NCI-H187 treated with DMSO at 0.1 percent for 48 hours (cell line): ENCODE data around the gene UNC45A.
"Not testable (repeated sequence)": the region's sequence is repeated elsewhere in the genome, so short reads cannot be mapped to it uniquely, and the experiment has no call there.

Experiments used
- DNase-seq: peaks from one replicate; lab custom pipeline; 2025; lab: John Stamatoyannopoulos, UW

Gene UNC45A

GRCh38 chr15:90902840-90903732 is 32.0 kb upstream of the UNC45A start, which contains the start of gene MAN2A2:
Gene MAN2A2 (plus strand): TSS chr15:90903302. CDS start chr15:90904208, 906 bp downstream.
- DNase-seq = no peak

DNA sequence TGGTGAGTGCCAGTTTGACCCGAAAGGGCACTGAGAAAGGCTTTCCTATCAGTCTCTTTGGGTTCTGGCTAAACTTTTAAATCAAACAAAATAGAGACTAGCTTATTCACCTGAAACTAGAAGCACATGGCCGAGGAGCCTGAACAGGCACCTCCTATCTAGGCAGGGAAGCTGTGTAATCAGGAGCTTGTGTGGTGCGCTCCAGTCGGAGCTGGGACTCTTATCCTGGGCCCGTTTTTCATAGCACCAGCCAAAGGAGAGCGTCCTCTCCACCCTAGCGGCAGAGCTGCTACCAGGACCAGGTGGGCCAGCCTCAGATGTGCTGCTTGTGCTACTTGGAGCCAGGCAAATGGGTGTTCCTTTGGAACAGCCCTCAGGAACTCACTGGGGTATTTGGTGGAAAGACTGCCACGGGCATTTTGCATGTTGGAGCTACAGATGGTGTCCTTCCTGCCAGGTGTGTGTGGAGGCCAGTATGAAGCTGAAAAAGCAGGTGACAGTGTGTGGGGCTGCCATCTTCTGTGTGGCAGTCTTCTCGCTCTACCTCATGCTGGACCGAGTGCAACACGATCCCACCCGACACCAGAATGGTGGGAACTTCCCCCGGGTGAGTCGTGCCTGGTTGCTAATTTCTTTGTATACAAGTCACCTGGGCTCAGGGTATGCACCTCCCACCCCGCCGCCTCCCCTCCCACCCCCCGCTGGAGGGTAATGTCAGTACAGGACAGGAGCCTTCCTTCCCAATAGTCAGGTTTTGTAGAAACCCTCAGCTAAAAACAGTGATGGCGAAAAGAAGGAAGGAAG is 31.1 kb upstream of the UNC45A start:
- DNase-seq = no peak

- DNase-seq = no peak
These were observed 30.3 kb upstream of the UNC45A start for GRCh38 chr15:90904746-90905145.

- DNase-seq = no peak
These were observed 29.5 kb upstream of the UNC45A start for GRCh38 chr15:90905306-90906180.

DNA sequence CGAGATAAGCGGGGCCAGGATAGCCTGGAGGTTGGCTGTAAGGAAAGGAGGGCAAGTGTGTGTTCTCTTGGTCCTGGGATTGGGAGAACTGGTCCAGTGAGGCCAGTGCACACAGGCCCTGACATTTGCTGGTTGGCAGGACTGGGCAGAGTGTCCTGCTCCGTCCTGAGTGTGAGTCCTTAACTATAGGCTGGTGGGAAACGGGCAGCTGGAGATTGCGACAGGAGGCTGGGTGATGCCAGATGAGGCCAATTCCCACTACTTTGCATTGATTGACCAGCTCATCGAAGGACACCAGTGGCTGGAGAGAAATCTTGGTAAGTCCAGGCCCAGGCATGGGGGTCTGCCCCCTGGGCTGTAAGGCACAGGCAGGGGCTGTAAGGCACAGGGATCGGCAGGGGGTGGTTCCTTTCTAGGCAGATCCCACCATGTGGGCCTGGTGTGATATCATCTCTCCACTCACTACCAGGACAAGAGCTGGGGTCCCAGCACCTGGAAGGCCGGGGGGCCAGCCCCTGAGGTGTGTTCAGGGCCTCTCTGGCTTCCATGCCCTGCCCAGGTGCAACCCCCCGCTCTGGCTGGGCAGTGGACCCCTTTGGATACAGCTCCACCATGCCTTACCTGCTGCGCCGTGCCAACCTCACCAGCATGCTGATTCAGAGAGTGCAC is 28.8 kb upstream of the UNC45A start:
- no peak for DNase-seq

DNA sequence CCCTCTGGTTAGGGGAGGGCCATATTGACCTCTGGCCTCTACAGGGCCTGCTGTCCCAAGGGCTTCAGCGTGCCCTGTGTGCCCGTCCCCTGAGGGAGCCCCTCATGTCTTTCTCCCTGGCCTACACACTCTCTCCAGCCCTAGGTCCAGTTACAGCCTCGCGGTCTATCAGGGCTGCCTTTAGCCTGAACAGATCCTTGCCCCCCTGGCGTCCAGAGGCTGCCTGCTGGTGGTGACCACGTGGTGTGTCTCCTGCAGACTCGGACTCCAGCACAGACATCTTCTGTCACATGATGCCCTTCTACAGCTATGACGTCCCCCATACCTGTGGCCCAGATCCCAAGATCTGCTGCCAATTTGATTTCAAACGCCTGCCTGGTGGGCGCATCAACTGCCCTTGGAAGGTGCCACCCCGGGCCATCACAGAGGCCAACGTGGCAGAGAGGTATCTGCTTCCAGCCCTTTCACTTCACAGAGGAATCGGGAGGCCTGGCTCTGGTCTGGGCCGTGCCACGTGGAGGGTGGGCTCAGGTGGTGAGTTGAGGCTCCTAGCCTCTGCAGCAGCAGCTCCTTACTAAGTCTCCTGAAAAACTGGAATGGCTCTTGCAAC is 27.9 kb upstream of the UNC45A start:
- no peak for DNase-seq

- DNase-seq = no peak
These were observed 27.1 kb upstream of the UNC45A start for GRCh38 chr15:90907838-90908507.

DNA sequence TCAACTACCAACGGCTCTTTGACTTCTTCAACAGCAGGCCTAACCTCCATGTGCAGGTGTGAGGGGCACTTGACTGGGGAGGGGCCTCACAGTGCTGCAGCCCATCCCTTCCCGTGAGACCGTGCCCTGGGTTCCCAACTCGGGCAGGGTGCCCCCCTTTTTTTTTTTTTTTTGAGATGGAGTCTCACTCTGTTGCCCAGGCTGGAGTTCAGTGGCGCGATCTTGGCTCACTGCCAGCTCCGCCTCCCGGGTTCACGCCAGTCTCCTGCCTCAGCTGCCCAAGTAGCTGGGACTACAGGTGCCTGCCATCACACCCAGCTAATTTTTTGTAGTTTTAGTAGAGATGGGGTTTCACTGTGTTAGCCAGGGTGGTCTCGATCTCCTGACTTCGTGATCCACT is 25.6 kb upstream of the UNC45A start:
- not testable (repeated sequence) for DNase-seq

DNA sequence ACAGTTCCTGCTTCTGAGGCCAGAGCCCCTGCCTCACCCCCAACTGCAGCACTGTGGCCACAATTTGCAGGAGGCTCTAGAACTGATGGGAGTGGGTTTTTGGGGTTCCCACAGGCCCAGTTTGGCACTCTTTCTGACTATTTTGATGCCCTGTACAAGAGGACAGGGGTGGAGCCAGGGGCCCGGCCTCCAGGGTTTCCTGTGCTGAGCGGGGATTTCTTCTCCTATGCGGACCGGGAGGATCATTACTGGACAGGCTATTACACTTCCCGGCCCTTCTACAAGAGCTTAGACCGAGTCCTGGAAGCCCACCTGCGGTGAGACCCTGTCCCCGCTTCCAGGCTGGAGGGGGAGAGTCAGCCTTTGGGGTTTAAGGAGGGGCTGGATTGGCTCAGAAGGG is 25.1 kb upstream of the UNC45A start:
- DNase-seq = no peak

DNA sequence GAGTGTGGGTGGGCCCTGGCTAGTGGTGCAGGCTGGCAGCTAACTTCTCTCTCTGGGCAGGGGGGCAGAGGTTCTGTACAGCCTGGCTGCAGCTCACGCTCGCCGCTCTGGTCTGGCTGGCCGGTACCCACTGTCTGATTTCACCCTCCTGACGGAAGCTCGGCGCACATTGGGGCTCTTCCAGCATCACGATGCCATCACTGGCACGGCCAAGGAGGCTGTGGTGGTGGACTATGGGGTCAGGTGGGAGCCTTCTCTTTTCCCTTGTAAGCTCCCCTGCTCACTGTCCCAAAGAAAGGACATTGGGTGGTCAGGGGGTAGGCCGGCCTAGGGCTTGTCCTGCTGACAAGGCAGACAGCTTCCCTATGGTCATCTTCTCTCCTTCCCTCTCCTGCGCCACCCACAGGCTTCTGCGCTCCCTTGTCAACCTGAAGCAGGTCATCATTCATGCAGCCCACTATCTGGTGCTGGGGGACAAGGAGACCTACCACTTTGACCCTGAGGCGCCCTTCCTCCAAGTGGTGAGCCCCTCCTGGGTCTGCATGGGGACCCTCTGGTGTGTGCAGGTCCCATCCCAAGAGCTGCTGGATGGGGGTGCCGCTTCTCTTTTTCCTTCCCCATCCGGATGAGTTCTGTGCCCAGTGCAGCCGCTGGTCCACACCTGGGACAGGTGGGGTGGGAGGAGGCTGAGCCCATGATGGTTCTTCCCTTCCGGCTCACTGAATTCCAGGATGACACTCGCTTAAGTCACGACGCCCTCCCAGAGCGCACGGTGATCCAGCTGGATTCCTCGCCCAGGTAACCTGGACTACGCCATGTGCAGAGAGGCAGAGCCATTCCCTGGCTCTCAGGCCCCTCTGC is 24.4 kb upstream of the UNC45A start:
- no peak for DNase-seq

DNA sequence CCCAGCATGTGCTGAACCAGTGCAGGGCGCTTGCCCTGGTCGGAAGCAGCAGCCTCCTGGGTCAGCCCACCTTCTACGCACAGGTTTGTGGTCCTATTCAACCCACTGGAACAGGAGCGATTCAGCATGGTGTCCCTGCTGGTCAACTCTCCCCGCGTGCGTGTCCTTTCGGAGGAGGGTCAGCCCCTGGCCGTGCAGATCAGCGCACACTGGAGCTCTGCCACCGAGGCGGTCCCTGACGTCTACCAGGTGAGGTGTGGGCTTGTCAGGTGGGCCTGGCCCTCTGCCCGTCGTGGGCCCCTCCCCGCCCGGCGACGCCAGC is 23.8 kb upstream of the UNC45A start:
- no peak for DNase-seq

- no peak for DNase-seq
These were observed 22.9 kb upstream of the UNC45A start for GRCh38 chr15:90911906-90912769.

DNA sequence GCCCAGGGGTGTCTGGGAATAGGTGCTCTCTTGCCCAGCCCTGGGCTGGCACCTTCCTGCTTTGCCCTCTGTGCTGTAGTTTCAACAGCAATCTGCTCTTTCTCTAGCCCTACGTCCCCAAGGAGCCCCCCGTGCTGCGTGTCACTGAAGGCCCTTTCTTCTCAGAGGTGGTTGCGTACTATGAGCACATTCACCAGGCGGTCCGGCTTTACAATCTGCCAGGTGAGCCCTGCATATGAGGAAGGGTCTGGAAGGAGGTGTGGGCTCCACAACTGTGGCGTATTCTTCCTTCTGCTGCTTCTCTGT is 22.4 kb upstream of the UNC45A start:
- no peak for DNase-seq

DNA sequence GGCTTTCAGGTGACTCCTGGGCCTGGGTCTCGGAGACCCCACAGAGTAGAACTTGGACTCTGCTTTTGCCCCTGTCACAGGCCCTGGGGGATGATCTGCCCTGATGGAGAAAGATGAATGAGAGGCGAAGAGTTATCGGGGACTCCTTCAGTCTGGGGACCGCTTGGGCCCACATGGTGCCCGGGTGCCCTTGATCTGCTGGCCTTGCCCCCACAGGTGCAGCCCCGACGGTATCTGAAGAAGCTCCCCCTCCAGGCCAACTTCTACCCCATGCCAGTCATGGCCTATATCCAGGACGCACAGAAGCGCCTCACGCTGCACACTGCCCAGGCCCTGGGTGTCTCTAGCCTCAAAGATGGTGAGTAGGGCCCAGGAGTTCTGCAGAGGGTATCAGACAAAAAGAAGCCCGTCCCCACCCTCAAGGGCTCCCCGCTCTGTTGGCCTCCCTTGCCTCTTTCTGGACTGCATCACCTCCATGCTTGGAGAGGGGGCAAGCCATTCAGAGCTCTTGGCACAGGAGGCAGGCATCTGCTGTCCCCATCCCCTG is 21.6 kb upstream of the UNC45A start:
- no peak for DNase-seq

- DNase-seq = no peak
These were observed 20.6 kb upstream of the UNC45A start for GRCh38 chr15:90914305-90915080.

- DNase-seq = no peak
These were observed 19.8 kb upstream of the UNC45A start for GRCh38 chr15:90915216-90915807.

- no peak for DNase-seq
These were observed 19.2 kb upstream of the UNC45A start for GRCh38 chr15:90915808-90916440.
